Measurements from ENCODE around the gene LPIN1.
"Not testable (repeated sequence)": the region's sequence is repeated elsewhere in the genome, so short reads cannot be mapped to it uniquely, and the experiment has no call there.

Gene LPIN1

DNA sequence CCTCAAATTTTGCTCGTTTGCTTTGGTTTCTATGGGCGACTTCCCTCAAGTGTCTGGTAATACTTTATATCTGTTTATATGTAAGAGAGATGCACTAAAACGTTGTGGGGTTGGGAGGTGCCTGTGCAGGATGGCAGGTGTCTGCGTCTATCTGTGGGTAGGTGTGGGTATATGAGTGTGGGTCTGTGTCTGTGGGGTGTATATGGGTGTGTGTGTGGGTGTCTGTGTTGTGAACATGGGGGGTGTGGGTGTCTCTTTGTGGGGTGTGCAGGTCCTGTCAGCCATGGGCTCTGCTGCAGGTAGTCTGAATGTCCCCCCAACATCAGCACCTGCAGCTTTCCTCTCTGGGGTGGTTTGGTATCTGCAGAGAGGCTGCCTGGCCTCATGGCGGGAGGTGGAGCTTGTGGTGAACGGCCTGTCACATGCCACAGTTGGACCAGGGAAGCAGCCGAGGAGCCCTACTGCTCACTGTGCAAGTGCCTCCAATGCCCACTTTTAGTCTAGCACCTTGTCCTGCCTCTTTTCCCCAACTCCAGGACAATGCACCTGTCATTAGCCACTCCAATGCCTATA, 90.3 kb downstream of the LPIN1 start:
- no peak for DNase-seq (ENCODE audit: low read depth)

DNA sequence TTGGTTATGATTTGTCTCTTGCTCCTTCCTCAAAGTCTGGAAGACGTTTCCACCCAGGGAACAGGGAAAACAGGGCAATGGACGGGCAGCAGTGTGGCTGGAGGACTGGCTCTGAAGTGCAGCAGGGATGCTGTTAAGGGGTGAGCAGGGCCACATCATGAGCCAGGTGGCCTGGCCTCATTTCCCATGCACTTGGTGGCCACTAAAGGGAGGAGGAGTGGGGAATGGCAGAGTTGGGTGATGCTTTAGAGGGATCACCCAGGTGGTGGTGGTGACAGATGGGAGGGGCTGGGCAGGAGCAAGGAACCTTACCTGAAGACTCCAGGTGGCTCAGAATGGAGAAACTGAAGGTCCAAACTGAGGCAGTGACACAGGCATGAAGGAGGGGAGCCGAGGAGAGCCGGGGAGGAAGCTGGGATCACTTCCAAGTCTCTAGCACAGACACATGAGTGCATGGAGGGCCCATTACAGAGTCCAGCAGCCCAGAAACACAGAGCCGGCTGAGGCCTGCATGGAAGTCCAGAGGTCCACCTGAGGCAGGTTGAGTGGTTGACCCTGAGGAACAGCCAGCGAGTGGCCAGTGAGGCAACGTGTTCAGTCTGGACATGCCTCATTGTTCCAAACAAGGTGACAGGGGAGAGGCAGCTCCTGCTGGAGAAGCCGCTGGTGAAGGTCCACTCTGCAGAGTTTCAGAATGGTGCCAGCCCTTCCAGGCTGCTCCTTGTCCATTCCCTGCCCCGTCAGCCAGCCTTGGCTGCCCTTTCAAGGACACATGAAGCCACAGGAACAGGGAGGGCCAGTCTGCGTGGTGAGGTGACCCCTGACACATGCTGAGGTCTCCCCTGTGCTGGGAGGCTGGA, 91.7 kb downstream of the LPIN1 start:
- no peak for DNase-seq (ENCODE audit: low read depth)

DNA sequence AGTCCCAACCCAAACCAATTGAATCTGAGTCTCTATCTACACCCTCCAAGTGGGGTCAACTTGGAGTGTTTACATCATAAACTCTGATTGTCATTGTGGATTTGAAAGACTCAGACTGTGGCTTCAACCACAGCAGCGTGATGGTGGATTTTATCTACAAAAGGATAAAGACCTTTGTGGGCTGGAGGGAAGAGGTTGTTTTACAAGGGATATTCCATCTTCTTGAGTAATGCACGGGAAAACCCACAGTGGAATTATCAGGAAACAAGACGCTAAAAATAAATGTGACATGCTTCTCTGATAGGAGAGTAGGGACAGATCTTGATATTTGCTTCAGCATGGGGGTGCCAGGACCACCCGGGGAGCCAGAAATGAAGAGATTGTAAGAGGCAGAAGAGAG, 93.5 kb downstream of the LPIN1 start:
- DNase-seq (ENCODE audit: low read depth), result no peak

DNA sequence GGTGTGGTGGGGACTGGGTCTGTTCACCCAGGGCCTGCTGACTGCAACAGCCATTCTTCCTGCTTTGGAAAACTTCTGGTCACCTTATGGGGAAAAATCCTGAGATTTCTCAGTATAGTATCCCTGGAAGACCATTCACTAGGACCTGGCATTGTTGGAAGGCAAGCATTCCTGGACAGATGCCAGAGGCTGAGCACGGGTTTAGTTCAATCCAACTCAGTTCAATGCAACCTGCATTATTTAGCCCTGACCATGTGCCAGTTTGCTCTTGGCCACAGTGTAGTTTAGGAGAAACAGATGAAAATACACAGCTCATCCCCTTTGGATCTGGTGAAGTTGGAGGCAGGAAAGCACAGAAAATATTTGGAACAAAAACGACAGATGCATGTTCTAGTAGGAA, 95.9 kb downstream of the LPIN1 start:
- no peak for DNase-seq (ENCODE audit: low read depth)

DNA sequence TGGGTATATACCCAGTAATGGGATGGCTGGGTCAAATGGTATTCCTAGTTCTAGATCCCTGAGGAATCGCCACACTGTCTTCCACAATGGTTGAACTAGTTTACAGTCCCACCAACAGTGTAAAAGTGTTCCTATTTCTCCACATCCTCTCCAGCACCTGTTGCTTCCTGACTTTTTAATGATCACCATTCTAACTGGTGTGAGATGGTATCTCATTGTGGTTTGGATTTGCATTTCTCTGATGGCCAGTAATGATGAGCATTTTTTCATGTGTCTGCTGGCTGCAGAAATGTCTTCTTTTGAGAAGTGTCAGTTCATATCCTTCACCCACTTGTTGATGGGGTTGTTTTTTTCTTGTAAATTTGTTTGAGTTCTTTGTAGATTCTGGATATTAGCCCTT, 98.4 kb downstream of the LPIN1 start:
- DNase-seq (ENCODE audit: low read depth), result not testable (repeated sequence)

DNA sequence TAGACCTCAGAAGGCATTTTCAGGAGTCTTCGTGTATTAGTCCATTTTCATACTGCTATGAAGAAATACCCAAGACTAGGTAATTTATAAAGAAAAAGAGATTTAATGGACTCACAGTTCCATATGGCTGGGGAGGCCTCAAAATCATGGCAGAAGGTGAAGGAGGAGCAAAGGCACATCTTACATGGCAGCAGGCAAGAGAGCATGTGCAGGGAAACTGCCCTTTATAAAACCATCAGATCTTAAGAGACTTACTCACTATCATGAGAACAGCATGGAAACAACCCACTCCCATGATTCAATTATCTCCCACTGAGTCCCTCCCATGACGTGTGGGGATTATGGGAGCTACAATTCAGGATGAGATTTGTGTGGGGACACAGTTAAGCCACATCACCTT, 101.5 kb downstream of the LPIN1 start:
- not testable (repeated sequence) for DNase-seq (ENCODE audit: low read depth)

DNA sequence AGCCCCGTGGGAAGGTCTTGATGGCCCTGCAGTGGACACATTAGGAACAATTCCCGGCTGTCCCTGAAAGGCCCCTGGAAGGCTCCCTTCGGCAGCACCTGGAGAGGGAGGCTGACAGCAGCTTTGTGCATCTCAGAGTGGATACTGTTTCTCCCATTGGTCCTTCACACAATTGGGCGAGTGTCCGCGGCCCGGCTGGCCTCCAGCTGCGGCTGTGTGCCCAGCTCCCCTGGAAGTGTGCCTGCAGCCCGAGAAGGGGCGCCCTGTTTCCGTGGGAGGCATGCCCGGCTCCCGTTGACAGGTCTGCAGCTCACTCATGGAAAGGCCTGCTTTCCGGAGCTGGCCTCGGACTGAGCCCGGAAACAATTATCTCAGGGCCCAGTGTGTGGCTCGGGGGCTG, 103.7 kb downstream of the LPIN1 start:
- no peak for DNase-seq (ENCODE audit: low read depth)

DNA sequence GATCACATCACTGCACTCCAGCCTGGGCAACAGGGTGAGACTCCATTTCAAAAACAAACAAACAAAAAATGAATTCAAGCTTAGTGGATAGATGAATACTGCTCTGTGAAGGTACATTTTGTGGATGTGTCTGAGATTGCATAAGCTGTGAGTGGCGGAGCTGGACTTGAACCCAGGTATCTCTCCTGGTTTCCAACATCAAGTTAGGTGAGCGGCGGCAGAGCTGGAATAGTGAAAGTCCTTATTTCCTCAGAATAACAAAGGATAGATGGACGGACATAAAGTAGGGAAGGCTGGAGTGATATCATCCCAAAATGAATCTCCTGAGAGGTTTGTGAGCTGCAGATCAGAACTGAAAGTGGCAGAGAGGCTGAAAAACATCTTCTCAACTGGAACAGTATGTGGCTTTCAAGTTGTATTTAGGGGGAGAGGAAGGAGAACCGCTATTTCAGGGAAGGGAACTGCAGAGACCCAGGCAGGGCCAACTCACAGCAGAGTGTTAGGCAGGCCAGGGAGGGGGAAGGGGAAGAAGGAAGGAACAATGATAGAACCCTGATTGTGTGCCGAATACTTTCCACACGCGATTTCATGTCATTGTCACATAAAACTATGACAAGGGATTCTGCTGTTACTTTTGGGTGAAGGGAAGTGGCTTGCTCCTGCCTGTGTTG, 106.2 kb downstream of the LPIN1 start:
- no peak for DNase-seq (ENCODE audit: low read depth)

DNA sequence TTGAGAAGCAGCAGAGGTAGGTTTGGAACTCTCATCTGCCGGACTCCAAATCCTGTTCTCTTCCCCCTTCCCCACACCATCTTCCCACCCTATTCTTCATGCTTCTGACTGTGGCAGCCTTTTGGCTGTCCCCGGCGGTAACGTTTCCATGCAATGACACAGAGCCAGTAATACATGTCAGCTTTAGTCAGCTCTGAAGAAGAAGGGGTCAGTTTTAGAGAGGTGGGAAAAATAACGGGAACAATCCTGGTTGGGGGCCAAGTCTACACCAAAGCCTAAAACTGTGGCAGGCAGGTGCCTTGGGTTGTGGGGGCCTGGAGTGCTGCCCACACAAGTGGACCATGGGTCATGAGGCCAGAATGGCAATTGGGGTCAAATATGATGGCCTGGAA, 106.8 kb downstream of the LPIN1 start:
- no peak for DNase-seq (ENCODE audit: low read depth)

DNA sequence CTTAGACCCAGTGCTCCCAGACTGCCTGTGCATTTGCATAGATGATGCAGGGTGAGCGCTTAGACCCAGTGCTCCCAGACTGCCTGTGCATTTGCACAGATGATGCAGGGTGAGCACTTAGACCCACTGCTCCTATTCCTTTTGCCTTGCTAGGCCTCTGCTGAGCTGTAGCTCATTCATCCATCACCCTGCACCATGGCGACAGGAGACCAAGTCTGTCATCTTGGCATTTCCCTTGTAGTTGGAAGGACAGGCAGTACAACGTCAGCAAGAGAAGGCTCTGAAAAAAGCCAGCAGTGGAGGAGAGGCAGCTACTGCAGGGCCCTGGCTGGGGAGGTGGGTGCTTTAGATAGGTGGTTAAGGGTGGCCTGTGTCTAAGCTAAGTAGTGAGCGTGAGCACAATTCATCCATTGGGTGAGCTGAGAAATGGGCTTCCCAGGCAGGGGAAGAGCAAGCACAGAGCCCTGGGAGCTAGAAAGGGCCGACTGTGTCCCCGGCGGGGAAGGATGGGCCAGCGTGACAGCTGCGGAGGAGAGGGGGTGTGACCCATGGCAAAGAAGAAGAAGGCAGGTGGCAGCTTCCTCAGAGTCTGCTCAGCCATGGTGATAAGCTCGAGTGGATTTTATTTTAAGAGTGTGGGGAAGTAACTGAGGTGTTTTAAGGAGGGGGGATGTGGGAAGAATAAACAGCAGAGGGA, 108.8 kb downstream of the LPIN1 start:
- DNase-seq (ENCODE audit: low read depth), result no peak

DNA sequence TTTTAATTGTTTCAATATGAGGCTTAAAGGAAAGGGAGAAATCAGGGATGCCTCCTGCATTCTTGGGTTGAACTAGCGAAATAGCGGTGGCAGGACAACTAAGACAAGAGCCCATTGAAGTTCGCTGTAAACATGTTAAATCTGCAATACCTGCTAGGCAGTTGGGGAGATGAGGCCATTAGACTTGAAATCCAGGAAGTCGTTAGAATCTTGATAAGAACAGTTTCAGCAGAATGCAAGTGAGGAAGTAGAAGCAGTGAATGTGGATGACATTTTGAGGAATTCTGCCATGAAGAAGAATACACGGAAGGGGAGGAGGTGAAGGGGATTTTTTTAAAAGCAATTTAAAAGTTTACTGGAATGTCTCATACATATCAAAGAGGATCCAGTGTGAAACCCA, 109.7 kb downstream of the LPIN1 start:
- DNase-seq (ENCODE audit: low read depth), result no peak

DNA sequence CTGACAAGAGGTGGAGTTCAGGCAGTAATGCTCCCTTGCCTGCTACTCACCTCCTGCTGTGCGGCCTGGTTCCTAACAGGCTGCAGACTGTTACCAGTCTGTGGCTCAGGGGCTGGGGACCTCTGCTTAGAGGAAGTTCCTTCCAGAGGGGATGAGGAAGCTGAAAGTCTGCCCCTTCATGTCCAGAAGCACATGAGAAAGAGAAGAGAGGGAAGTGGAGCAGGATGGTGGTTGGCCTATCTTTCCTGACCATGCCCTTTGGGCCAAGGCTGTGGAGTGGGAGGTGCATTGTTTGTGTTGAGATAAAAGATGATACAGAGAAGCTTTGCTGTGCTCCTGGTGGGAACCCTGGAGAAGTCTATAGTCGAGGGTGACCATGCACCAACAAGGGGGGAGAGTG, 112.5 kb downstream of the LPIN1 start:
- no peak for DNase-seq (ENCODE audit: low read depth)

DNA sequence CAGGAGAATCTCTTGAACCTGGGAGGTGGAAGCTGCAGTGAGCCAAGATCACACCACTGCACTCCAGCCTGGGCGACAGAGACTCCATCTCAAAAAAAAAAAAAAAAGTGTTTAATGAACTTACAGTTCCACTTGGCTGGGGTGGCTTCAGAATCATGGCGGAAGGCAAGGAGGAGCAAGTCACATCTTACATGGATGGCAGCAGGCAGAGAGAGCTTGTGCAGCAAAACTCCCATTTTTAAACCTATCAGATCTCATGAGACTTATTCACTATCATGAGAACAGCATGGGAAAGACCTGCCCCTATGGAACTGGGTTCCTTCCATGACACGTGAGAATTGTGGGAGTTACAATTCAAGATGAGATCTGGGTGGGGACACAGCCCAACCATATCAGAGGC, 113.5 kb downstream of the LPIN1 start:
- DNase-seq (ENCODE audit: low read depth), result not testable (repeated sequence)

DNA sequence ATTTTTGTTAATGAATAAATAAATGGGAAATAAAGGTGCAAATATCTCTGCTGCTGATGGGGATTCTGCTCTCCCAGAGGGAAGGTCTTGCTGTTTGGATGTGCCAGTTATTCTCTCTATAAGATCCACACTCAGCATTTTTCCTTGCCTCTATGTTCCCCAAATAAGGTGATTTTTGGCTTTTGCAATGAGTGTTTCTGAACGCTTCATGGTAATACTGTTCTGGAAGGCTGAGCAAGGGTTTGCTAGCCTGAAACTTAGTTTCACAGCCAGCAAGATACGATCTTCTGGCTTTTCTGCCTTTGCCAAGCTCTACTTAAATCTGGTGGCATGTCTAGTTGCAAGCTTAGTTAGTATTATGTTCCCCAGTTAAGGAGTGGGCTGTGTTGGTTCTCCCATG, 114.6 kb downstream of the LPIN1 start:
- no peak for DNase-seq (ENCODE audit: low read depth)

DNA sequence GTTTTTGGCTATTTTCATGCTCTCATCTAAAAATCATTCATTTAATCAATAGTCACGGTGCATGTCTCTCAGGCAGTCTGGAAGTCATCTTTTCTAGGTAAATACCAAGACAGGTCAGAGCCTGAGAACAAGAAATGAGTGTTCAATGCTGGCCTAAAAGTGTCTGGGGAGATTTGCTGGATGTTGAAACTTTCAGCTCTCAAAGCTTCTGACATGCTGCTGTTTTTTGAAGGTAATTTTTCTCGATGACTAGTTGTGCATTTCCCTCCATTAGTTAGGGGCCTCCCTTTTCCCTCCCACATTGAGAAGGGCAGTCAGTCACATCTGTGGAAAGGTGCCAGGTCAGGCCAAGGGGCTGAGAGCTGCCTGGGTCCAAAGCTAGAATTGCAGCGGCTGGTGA, 115.6 kb downstream of the LPIN1 start:
- no peak for DNase-seq (ENCODE audit: low read depth)

DNA sequence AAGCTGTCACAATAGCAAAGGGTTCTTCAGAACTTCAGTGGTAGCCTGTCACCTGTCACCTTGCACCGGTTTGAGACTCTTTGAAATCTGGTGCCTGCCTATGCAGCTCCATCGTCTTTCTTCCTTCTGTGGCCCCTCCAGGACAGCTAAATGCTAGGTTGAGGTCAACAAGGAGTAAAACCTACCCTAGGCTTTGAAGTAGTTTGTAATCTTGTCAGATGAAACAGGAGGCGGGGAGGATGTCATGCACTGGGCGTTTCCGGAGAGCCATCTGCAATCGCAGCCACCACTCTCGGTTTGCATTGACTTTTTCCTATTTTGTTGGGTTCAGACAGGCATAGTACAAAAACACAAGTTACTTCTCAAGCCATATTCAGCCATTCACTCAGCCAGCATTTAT, 116.7 kb downstream of the LPIN1 start:
- DNase-seq (ENCODE audit: low read depth), result no peak

DNA sequence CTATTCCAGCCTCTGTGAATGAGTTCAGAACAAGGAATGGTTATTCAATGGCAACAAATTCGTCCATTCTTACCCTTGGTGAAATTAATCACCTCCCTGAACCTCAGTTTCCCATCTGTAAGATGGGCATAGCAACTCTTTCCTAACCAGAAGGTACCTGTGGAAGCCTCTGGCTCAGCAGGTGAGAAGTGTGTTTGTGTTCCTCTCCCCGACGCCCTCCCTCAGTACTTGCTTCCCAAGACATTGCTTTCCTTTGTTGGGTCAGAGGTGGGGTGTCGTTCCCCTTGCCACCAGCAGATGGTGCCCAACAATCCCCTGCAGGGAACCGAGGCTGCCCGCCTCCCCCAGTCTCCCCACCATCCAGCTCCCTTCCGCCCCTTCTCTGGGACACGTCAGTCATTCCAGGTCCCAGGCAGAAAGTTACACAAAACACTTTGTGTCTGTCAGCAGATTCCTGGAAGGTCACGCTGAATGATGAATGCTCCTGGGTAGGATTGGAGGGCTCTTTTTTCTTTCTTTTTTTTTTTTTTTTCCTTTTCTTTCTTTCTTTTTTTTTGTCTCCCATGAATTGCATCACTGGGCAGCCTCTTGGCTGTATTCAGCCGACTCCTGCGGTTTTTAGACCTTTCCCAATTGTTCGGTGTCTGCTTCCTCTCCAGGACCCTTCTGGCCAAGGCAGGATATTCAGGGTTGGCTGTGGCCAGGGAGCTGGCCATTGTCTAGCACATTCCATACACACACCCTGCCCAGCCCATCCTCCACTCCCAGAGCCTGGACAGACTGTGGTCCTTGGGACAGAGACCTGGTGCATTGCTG, 117.3 kb downstream of the LPIN1 start:
- peak; percentile 97 for DNase-seq (ENCODE audit: low read depth)

DNA sequence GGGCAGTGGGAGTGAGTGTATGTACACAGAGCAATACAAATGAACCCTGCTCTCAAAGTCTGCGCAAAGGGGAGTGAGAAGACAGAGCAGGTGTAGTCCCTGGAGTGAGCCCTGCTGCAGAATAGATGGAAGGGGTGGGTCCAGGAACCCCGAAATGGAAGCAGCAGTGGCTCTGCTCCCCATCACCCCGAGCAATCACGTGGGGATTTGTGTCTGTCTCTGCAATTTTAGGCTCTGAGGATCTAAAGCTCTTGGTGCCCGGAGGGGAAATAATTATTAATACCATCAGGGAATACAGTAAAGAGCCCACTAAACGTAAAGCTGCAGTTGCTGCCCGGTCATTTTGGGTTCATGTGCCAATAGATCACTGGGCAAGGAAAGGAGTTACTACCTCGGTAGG, 118.3 kb downstream of the LPIN1 start:
- DNase-seq (ENCODE audit: low read depth), result no peak

DNA sequence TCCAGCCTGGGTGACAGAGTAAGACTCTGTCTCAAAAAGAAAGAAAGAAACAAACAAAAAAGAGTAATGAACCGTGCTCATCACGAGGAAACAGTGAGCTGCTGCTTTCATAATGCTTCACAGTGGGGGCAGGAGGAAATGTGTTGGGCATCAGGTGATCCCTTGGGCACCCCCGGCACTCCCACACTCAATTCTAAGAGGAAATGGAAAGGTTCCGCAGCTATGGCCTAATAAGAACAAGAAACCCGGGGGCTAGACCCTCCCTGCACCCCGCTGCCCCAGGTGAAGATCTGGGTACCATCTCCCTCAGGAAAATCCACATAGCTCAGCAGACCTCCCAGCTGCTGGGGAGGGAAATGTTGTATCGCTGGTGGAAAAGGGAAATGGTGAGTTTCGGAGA, 118.9 kb downstream of the LPIN1 start:
- no peak for DNase-seq (ENCODE audit: low read depth)

DNA sequence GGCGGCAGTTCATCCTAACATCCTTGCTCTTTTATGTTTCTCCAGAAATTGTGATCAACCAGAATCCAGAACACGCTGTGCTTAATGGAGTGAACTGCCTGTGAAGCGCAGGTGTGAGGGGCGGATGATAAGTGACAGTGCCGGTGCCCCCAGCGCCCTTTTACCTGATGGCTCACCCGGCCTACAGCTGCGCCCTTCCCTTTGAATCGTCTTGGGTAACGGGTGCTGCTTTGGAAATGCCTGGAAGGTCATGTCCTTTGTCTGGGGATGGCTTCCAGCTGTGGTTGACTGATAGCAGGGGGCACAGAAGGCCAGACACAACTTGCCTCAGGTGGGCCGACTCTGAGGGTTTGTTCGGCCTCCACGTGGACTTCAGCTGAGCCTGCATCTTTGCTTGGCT, 119.4 kb downstream of the LPIN1 start:
- no peak for DNase-seq (ENCODE audit: low read depth)

DNA sequence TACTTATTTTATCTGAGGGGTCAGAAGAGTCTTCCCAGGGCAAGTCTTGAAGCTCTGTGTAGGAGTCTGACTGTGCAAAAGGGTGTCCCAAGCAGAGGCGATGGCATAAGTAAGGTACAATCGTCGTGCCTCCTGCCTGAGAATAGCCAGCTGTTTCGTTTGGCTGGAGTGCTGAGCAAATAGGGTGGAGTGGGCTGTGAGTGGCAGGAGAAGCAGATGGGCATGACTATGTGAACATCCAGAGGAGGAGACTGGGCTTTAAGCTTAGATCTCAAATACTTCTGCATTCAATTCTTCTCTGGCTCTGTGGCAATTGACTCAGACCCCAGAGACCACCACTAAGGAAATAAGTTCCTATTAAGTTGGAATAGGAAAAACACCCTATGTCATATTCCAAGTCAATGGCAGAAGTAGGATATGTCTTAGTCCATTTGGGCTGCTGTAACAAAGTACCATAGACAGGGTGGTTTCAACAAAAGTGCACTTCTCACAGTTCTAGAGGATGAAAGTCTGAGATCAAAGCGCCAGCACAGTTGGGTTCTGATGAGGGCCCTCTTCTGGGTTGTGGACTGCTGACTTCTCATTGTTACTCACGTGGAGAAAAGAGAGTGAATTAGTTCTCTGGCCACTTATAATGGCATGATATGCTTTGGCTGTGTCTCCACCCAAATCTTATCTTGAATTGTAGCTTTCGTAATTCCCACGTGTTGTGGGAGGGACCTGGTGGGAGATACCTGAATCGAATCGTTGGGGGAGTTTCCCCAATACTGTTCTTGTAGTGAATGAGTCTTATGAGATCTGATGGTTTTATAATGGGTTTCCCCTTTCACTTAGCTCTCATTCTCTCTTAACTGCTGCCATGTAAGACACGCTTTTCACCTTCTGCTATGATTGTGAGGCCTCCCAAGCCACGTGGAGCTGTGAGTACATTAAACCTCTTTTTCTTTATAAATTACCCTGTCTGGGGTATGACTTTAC, 120.2 kb downstream of the LPIN1 start:
- DNase-seq (ENCODE audit: low read depth), result no peak

All from stromal cell of bone marrow (primary cell).